ENCODE measurements around the gene TAF13.

- no peak for TF ChIP-seq CTCF (conservative IDR thresholded peaks at IDR 0.05; ENCODE audit: low read depth, low read length)
- TF ChIP-seq EZH2 (IDR thresholded peaks at IDR 0.05; ENCODE audit: borderline replicate concordance, low read depth, low read length, poor library complexity, severe bottlenecking): no peak
Measured at GRCh38 chr1:109111386-109112055, 35.7 kb upstream of the TAF13 start.
